Smooth muscle cell (in vitro differentiated cells): ENCODE measurements around the gene SAP30BP. TPM values are rescaled to one million over a fixed set of nuclear protein-coding genes. Genes with fewer than 3 reads are reported as not detected.

Source experiments
- DNase-seq: peaks from one replicate; lab custom pipeline; 2025; ENCODE audit not compliant: unreplicated experiment; lab: John Stamatoyannopoulos, UW
- H2AFZ ChIP-seq: fragments of 200-600 bp; sonication (generic); 2 replicates; pipeline ENCODE4 v1.6.0; 2016; ENCODE audit warnings: antibody characterized with exemption, low read depth, mild to moderate bottlenecking
- H3F3A ChIP-seq: fragments of 200-600 bp; sonication (generic); 2 replicates; pipeline ENCODE4 v1.6.0; 2017; ENCODE audit warnings: antibody characterized with exemption, low read depth
- H3K27ac ChIP-seq: fragments of 200-600 bp; sonication (generic); 2 replicates; pipeline ENCODE4 v1.5.1; 2016; ENCODE audit warnings: low read depth, mild to moderate bottlenecking
- H3K27me3 ChIP-seq: fragments of 200-600 bp; sonication (generic); 2 replicates; pipeline ENCODE4 v1.6.1; 2016; ENCODE audit warnings: low read depth, mild to moderate bottlenecking
- H3K36me3 ChIP-seq: fragments of 200-600 bp; sonication (generic); 2 replicates; pipeline ENCODE4 v1.5.1; 2016; ENCODE audit warnings: low read depth
- H3K4me1 ChIP-seq: fragments of 200-600 bp; sonication (generic); 2 replicates; pipeline ENCODE4 v1.5.1; 2016; ENCODE audit warnings: low read depth
- H3K4me2 ChIP-seq: fragments of 200-600 bp; sonication (generic); 2 replicates; pipeline ENCODE4 v1.6.0; 2016; ENCODE audit warnings: mild to moderate bottlenecking
- H3K4me3 ChIP-seq: fragments of 200-600 bp; sonication (generic); 2 replicates; pipeline ENCODE4 v1.5.1; 2016; ENCODE audit warnings: mild to moderate bottlenecking
- H3K79me2 ChIP-seq: fragments of 200-600 bp; sonication (generic); 2 replicates; pipeline ENCODE4 v1.6.0; 2016; ENCODE audit warnings: low read depth, mild to moderate bottlenecking
- H3K9ac ChIP-seq: fragments of 200-600 bp; sonication (generic); 2 replicates; pipeline ENCODE4 v1.6.0; 2016; ENCODE audit warnings: low read depth
- H3K9me3 ChIP-seq: fragments of 200-600 bp; sonication (generic); replicated peaks from 2 replicates; pipeline ENCODE4 v1.5.1; 2016; ENCODE audit warnings: low read depth
- H4K20me1 ChIP-seq: fragments of 200-600 bp; sonication (generic); 2 replicates; pipeline ENCODE4 v1.6.0; 2016; ENCODE audit warnings: low read depth
- WGBS: methylation state at CpG from one replicate; pipeline ENCODE4 v1.1.7; 2016; ENCODE audit warnings: low lambda C conversion rate; 5-methylcytosine and 5-hydroxymethylcytosine counted together
- polyA plus RNA-seq: library from polyadenylated mRNA; unstranded; fragments of >200 nt; fragmentation: Nextera tagmentation; extraction: Ambion mirVana; gene quantifications from 2 replicates; pipeline ENCODE4 v1.2.1, GENCODE V29; 2016
- total RNA-seq: library from RNA; depleted of rRNA; stranded (reverse); fragments of >200 nt; gene quantifications from 2 replicates; pipeline ENCODE4 v1.2.3, GENCODE V29; 2014
- TF ChIP-seq, protein P1 (sequence below): fragments of 200-600 bp; sonication (generic); IDR thresholded peaks from 2 replicates; pipeline ENCODE4 v1.5.1; 2017; ENCODE audit warnings: borderline replicate concordance, mild to moderate bottlenecking, antibody characterized with exemption; ENCODE audit not compliant: insufficient read depth, poor library complexity, severe bottlenecking

SAP30BP gene
- total RNA-seq, result 75.4 and 87.7 TPM in 2 replicates
- polyA plus RNA-seq, result 119 and 135 TPM in 2 replicates

DNA sequence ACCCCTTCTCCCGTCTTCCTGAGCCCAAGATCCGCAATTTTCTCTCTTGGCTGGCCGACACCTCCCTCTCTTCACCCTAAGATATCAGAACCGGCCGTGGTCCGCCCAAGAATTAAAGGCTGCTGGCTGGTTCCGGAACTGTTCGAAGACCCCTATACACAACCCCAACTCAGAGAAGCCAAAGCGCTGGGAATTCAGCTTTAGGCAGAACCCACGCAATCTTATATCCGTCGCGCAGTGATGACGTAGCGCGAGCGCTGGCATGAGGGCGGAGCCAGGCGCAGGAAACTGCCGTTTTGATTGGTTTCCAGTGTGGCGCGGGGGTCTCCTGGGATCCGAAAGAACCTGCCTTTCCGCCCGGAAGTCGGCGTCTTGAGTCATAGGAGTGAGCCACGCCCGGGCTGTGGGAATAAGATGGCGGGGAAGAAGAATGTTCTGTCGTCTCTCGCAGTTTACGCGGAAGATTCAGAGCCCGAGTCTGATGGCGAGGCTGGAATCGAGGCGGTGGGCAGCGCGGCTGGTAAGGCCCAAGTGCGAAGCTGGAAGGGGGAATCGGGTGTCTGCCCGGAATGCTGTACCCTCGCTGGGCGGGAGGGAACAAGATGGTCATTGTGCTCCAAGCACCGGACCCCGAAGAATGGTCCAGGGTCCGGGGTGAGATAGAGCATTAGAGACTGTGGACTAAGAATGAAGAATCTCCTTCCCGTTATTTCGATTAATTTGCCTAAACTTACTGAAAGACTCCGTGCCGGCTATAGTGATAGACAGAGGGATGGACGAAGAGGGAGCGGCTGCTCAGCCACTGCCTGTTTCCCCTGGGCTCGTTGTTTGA, at the start of gene SAP30BP, which contains the start of gene RECQL5:
Gene SAP30BP, plus strand, starts transcription at position 380 of the 832 bp plus-strand sequence. Its CDS starts 35 bp downstream, at position 415.
Gene RECQL5, minus strand, starts transcription at position 196 of the 832 bp plus-strand sequence. CDS start 597 bp downstream, outside the sequence.
- Histone ChIP-seq H3K4me2 (peak within 1 kb of the TSS; percentile 99), H3K36me3 (no peaks in the 10 kb centered on the region), H3K79me2 (peaks cover 59% of the 10 kb centered on the region), H4K20me1 (peaks cover 22% of the 10 kb centered on the region), H3K9me3 (no peaks in the 10 kb centered on the region), H2AFZ (peak within 1 kb of the TSS; percentile 79), H3K9ac (peak within 1 kb of the TSS; percentile 98), H3K4me1 (peaks cover 16% of the 10 kb centered on the region), H3K27ac (peak within 1 kb of the TSS; percentile 89), H3K4me3 (peak within 1 kb of the TSS; percentile 84), H3F3A (peaks cover 2% of the 10 kb centered on the region), H3K27me3 (no peaks in the 10 kb centered on the region)
- peak; percentile 84 for DNase-seq
- TF ChIP-seq, protein P1, sequence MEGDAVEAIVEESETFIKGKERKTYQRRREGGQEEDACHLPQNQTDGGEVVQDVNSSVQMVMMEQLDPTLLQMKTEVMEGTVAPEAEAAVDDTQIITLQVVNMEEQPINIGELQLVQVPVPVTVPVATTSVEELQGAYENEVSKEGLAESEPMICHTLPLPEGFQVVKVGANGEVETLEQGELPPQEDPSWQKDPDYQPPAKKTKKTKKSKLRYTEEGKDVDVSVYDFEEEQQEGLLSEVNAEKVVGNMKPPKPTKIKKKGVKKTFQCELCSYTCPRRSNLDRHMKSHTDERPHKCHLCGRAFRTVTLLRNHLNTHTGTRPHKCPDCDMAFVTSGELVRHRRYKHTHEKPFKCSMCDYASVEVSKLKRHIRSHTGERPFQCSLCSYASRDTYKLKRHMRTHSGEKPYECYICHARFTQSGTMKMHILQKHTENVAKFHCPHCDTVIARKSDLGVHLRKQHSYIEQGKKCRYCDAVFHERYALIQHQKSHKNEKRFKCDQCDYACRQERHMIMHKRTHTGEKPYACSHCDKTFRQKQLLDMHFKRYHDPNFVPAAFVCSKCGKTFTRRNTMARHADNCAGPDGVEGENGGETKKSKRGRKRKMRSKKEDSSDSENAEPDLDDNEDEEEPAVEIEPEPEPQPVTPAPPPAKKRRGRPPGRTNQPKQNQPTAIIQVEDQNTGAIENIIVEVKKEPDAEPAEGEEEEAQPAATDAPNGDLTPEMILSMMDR, result no peak
- under 1% methylated on average over 55 of the region's 55 CpGs for WGBS

DNA sequence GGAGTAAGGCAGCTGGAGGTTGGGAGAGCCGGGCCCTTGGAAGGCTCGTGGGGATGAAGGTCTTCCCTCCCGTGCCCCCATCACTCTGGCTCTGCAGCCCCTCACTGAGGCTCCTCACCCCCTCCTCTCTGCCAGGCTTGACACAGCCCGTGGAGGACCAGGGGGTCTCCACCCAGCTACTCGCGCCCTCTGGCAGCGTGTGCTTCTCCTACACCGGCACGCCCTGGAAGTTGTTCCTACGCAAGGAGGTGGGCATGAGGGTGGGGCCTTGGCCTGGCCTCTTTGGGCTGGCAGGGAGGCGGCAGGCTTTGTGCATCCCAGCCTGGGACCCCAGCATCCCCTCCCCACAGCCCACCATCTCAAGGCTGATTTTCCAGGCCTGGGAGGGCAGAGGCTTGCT, 49.5 kb upstream of the SAP30BP start:
- Histone ChIP-seq H2AFZ (no peak overlapping the region), H3K27ac (no peak overlapping the region), H3K36me3 (no peaks in the 10 kb centered on the region), H3K27me3 (no peaks in the 10 kb centered on the region), H3K9ac (no peak overlapping the region), H4K20me1 (no peaks in the 10 kb centered on the region), H3K4me3 (no peak overlapping the region), H3K79me2 (no peaks in the 10 kb centered on the region), H3K4me1 (no peaks in the 10 kb centered on the region), H3K9me3 (no peaks in the 10 kb centered on the region), H3F3A (no peaks in the 10 kb centered on the region), H3K4me2 (no peak overlapping the region)
- WGBS, result 87% methylated on average over 11 of the region's 11 CpGs
- TF ChIP-seq, protein P1, result no peak
- DNase-seq, result no peak

- 83% methylated on average over 33 of the region's 36 CpGs for WGBS
- Histone ChIP-seq H4K20me1 (no peaks in the 10 kb centered on the region), H3K79me2 (no peaks in the 10 kb centered on the region), H3K9ac (no peak overlapping the region), H3K9me3 (no peaks in the 10 kb centered on the region), H3F3A (no peaks in the 10 kb centered on the region), H3K4me1 (no peaks in the 10 kb centered on the region), H3K27ac (no peak overlapping the region), H3K4me3 (no peak overlapping the region), H3K36me3 (no peaks in the 10 kb centered on the region), H2AFZ (no peak overlapping the region), H3K4me2 (no peak overlapping the region), H3K27me3 (no peaks in the 10 kb centered on the region)
- DNase-seq, result no peak
- TF ChIP-seq, protein P1, result peak; percentile 44
Observed at GRCh38 chr17:75619506-75620431, 47.4 kb upstream of the SAP30BP start.
